NOMO-1 treated with DMSO at 0.1 percent for 48 hours (cell line): ENCODE measurements around the gene SARS1.

ENCODE experiments used
- DNase-seq: peaks from one replicate; lab custom pipeline; 2025; ENCODE audit not compliant: unreplicated experiment; lab: John Stamatoyannopoulos, UW

SARS1 gene

GRCh38 chr1:109259674-109260557 is 46.2 kb downstream of the SARS1 start:
- DNase-seq = peak; percentile 1

- no peak for DNase-seq
Observed at GRCh38 chr1:109261006-109261405, 47.3 kb downstream of the SARS1 start.

- no peak for DNase-seq
Observed at GRCh38 chr1:109261578-109261977, 47.9 kb downstream of the SARS1 start.

GRCh38 chr1:109262231-109263055 is 48.7 kb downstream of the SARS1 start:
- no peak for DNase-seq

- no peak for DNase-seq
Observed at GRCh38 chr1:109263234-109263596, 49.5 kb downstream of the SARS1 start.

- DNase-seq = peak; percentile 47
Observed at GRCh38 chr1:109263597-109264378, 50.1 kb downstream of the SARS1 start.

- DNase-seq = no peak
Observed at GRCh38 chr1:109264379-109264755, 50.6 kb downstream of the SARS1 start.

- DNase-seq = no peak
Observed at GRCh38 chr1:109265016-109265415, 51.3 kb downstream of the SARS1 start.

- DNase-seq = no peak
Observed at GRCh38 chr1:109265741-109266330, 52.1 kb downstream of the SARS1 start.

GRCh38 chr1:109266965-109267364 is 53.2 kb downstream of the SARS1 start:
- DNase-seq = no peak

- DNase-seq = no peak
Observed at GRCh38 chr1:109267743-109268300, 54.1 kb downstream of the SARS1 start.

- DNase-seq = no peak
Observed at GRCh38 chr1:109268431-109269211, 54.9 kb downstream of the SARS1 start.

GRCh38 chr1:109269212-109269980 is 55.7 kb downstream of the SARS1 start:
- no peak for DNase-seq

GRCh38 chr1:109269981-109270622 is 56.4 kb downstream of the SARS1 start:
- DNase-seq = no peak

- DNase-seq = no peak
Observed at GRCh38 chr1:109270623-109271317, 57.1 kb downstream of the SARS1 start.

GRCh38 chr1:109271458-109271857 is 57.7 kb downstream of the SARS1 start:
- DNase-seq = no peak

GRCh38 chr1:109272021-109272799 is 58.5 kb downstream of the SARS1 start:
- no peak for DNase-seq
